CD4-positive, alpha-beta T cell treated with Interleukin-10 for 1 hour (primary cell): ENCODE results near the gene DRGX.
A peak's percentile ranks its signal among the peaks of the same experiment; 100 is the strongest.

Source experiments
- DNase-seq: peaks from one replicate; pipeline ENCODE4 v3.0.0-alpha.2; 2020

The DRGX gene

GRCh38 chr10:49407552-49408137, 11.8 kb upstream of the DRGX start:
- peak; percentile 67 for DNase-seq

GRCh38 chr10:49407151-49407550, 11.3 kb upstream of the DRGX start:
- DNase-seq, result no peak

- no peak for DNase-seq
Observed at GRCh38 chr10:49404321-49404878, 8.5 kb upstream of the DRGX start.

GRCh38 chr10:49403363-49403762, 7.5 kb upstream of the DRGX start:
- no peak for DNase-seq

GRCh38 chr10:49400365-49400764, 4.5 kb upstream of the DRGX start:
- DNase-seq, result no peak

GRCh38 chr10:49398986-49399385, 3.1 kb upstream of the DRGX start:
- DNase-seq, result no peak

GRCh38 chr10:49398000-49398861, 2.3 kb upstream of the DRGX start:
- peak; percentile 48 for DNase-seq

- DNase-seq, result no peak
Observed at GRCh38 chr10:49397036-49397999, 1.4 kb upstream of the DRGX start.

GRCh38 chr10:49396666-49396999, 744 bp upstream of the DRGX start:
- no peak for DNase-seq

GRCh38 chr10:49394933-49395740, 752 bp downstream of the DRGX start:
- no peak for DNase-seq

GRCh38 chr10:49393757-49394156, 2.1 kb downstream of the DRGX start:
- DNase-seq, result no peak

GRCh38 chr10:49393301-49393700, 2.6 kb downstream of the DRGX start:
- no peak for DNase-seq

GRCh38 chr10:49389361-49389933, 6.4 kb downstream of the DRGX start:
- no peak for DNase-seq

GRCh38 chr10:49388161-49388560, 7.7 kb downstream of the DRGX start:
- no peak for DNase-seq

GRCh38 chr10:49387071-49387470, 8.8 kb downstream of the DRGX start:
- no peak for DNase-seq

- DNase-seq, result no peak
Observed at GRCh38 chr10:49385939-49386922, 9.7 kb downstream of the DRGX start.

- no peak for DNase-seq
Observed at GRCh38 chr10:49384268-49384953, 11.5 kb downstream of the DRGX start.

- no peak for DNase-seq
Observed at GRCh38 chr10:49383853-49384252, 12.0 kb downstream of the DRGX start.

GRCh38 chr10:49382826-49383225, 13.1 kb downstream of the DRGX start:
- no peak for DNase-seq

- no peak for DNase-seq
Observed at GRCh38 chr10:49382226-49382625, 13.7 kb downstream of the DRGX start.
